ENCODE data around the gene SOD2. TPM values are rescaled to one million over a fixed set of nuclear protein-coding genes. Genes with fewer than 3 reads are reported as not detected.
A peak's percentile ranks its signal among the peaks of the same experiment; 100 is the strongest.

Gene SOD2
- total RNA-seq, 1 experiment from 2014 or later: 80.5 TPM

DNA sequence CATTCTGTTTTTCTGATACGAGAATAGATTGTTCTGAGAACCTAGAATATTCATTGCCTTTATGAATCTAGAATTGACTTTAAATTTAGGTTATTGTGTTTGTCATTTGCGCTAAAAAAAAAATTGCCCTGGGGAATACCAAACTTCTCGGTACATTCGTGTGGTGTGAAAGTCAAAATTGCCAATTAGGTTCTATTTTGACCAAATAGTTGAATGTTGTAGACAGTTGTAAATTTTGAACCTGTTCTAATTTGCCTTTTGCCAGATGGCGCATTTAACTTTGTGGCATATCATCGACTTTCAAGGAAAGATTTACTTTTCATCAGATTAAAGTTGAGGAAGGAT is 37.3 kb upstream of the SOD2 start:
- peaks cover 73% of the 10 kb centered on the region for H3K79me2 ChIP-seq (ENCODE audit: insufficient read depth, low read length)
- no peak overlapping the region for H2BK12ac ChIP-seq (ENCODE audit: insufficient read length, low read depth, low read length)
- no peak overlapping the region for H4K8ac ChIP-seq (replicated peaks; ENCODE audit: insufficient read length, low read depth, low read length)
- no peak overlapping the region for H3K4ac ChIP-seq (ENCODE audit: low read depth, low read length)
- no peak overlapping the region for H4K91ac ChIP-seq (ENCODE audit: insufficient read length, low read depth, low read length)
- no peak overlapping the region for H3K18ac ChIP-seq (ENCODE audit: insufficient read length, low read depth, low read length)
- H3K27ac Mint-ChIP-seq: no peak overlapping the region
- no CpG with 5 or more reads among the region's 6 CpGs for WGBS (ENCODE audit: extremely low coverage, insufficient read length, low lambda C conversion rate)
- H3K4me3 Mint-ChIP-seq: peak overlapping the region in 1 of 2 experiments; percentile 50; a peak in 1 of 5 replicates
- H3K9me3 ChIP-seq (ENCODE audit: control insufficient read depth, low read depth, low read length): no peaks in the 10 kb centered on the region
- no peak overlapping the region for H2BK120ac ChIP-seq (ENCODE audit: low read depth, low read length, poor library complexity, severe bottlenecking)
- H3K9me3 Mint-ChIP-seq: no peaks in the 10 kb centered on the region; a peak in 2 of 5 replicates
- no peak overlapping the region for H2AFZ ChIP-seq (ENCODE audit: low read length)
- H3K79me1 ChIP-seq (ENCODE audit: insufficient read depth, low read depth, low read length, poor library complexity, severe bottlenecking): no peaks in the 10 kb centered on the region
- no peak overlapping the region for H2BK20ac ChIP-seq (ENCODE audit: low read depth, low read length, poor library complexity, severe bottlenecking)
- H3K27me3 ChIP-seq (ENCODE audit: insufficient read depth, low read length): no peaks in the 10 kb centered on the region
- H3K14ac ChIP-seq (ENCODE audit: insufficient read depth, low read length): no peak overlapping the region
- H3K4me2 ChIP-seq (ENCODE audit: insufficient read depth, insufficient read length, low read length): no peak overlapping the region
- H3K23ac ChIP-seq (ENCODE audit: insufficient read length, low read depth, low read length): no peak overlapping the region
- no peak overlapping the region for H2BK15ac ChIP-seq (ENCODE audit: low read depth, low read length)
- H3K4me1 Mint-ChIP-seq: peaks cover 19 to 28% of the 10 kb centered on the region in 2 experiments
- TF ChIP-seq CTCF (conservative IDR thresholded peaks at IDR 0.05): no peak
- no peak overlapping the region for H2AK5ac ChIP-seq (ENCODE audit: insufficient read length, low read length)
- H3K36me3 Mint-ChIP-seq (ENCODE audit: insufficient read depth in 1 of 3, low read depth in 3 of 3): peaks cover 13 to 24% (median 22%) of the 10 kb centered on the region in 3 experiments
- H3T11ph ChIP-seq (ENCODE audit: low read length): no peak overlapping the region
- H3K27ac ChIP-seq (ENCODE audit: insufficient read length, low read depth, low read length): no peak overlapping the region
- no peaks in the 10 kb centered on the region for H3K4me1 ChIP-seq (ENCODE audit: insufficient read depth, low read length)
- no peak overlapping the region for H3K9ac ChIP-seq (ENCODE audit: extremely low read depth, insufficient read length, low read length)
- H3K27me3 Mint-ChIP-seq (ENCODE audit: low read depth): no peaks in the 10 kb centered on the region; the same call in 1 of the 2 replicates
- DNase-seq: no peak
- peaks cover 3% of the 10 kb centered on the region for H3K23me2 ChIP-seq (ENCODE audit: insufficient read length, low read depth, low read length, poor library complexity, severe bottlenecking)
- no peaks in the 10 kb centered on the region for H4K20me1 ChIP-seq (ENCODE audit: control insufficient read depth, insufficient read depth, insufficient read length)
- H4K5ac ChIP-seq (ENCODE audit: insufficient read length, low read depth, low read length): no peak overlapping the region
- H2BK5ac ChIP-seq (ENCODE audit: insufficient read length, low read length): no peak overlapping the region
- H3K56ac ChIP-seq (ENCODE audit: insufficient read length, low read depth, low read length): no peak overlapping the region

Measured in H9 (cell line).